Panc1 (cell line): ENCODE results near the gene KRTAP9-2.
"Not testable (repeated sequence)": the region's sequence is repeated elsewhere in the genome, so short reads cannot be mapped to it uniquely, and the experiment has no call there.

Experiments
- POLR2AphosphoS5 ChIP-seq: IDR thresholded peaks from 2 replicates; pipeline ENCODE4 v1.6.1; 2012; ENCODE audit warnings: mild to moderate bottlenecking, low read depth, low read length, moderate library complexity
- SIN3A ChIP-seq: IDR thresholded peaks from 2 replicates; pipeline ENCODE4 v1.6.1; 2012; ENCODE audit warnings: low read depth, mild to moderate bottlenecking, low read length, moderate library complexity, borderline replicate concordance; ENCODE audit not compliant: insufficient read depth
- TCF7L2 ChIP-seq: IDR thresholded peaks from 2 replicates; pipeline ENCODE4 v1.6.1; 2011; ENCODE audit warnings: mild to moderate bottlenecking, low read depth, low read length, inconsistent platforms
- TF ChIP-seq, protein P1 (sequence below): fragments of 450-650 bp; IDR thresholded peaks from 2 replicates; pipeline ENCODE4 v1.5.1; 2017; ENCODE audit warnings: mild to moderate bottlenecking
- TF ChIP-seq, protein P2 (sequence below), 2 experiments: IDR thresholded peaks; 2 replicates each; pipeline ENCODE4 v1.6.1; 2011 to 2012; ENCODE audit warnings: low read depth in 2 of 2, control low read depth in 1 of 2, low read length in 1 of 2, mild to moderate bottlenecking in 1 of 2, moderate library complexity in 1 of 2; ENCODE audit not compliant: insufficient read depth in 1 of 2

DNA sequence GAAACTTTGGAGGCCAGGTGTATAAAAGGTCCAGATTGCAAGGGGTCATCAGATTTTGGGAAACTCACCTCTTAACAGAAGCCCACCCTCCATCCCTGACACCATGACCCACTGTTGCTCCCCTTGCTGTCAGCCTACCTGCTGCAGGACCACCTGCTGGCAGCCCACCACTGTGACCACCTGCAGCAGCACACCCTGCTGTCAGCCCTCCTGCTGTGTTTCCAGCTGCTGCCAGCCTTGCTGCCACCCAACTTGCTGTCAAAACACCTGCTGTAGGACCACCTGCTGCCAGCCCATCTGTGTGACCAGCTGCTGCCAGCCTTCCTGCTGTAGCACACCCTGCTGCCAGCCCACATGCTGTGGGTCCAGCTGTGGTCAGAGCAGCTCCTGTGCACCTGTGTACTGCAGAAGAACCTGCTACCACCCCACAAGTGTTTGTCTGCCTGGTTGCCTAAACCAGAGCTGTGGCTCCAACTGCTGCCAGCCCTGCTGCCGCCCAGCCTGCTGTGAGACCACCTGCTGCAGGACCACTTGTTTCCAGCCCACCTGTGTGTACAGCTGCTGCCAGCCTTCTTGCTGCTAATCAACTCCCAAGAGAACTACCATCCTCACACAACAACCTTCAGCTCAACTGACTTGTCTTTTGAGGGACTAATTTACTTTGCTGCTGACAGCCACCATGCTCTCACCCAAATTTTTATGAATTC, 6.1 kb downstream of the KRTAP9-2 start, which contains the start of gene KRTAP9-3:
- TF ChIP-seq, protein P1, sequence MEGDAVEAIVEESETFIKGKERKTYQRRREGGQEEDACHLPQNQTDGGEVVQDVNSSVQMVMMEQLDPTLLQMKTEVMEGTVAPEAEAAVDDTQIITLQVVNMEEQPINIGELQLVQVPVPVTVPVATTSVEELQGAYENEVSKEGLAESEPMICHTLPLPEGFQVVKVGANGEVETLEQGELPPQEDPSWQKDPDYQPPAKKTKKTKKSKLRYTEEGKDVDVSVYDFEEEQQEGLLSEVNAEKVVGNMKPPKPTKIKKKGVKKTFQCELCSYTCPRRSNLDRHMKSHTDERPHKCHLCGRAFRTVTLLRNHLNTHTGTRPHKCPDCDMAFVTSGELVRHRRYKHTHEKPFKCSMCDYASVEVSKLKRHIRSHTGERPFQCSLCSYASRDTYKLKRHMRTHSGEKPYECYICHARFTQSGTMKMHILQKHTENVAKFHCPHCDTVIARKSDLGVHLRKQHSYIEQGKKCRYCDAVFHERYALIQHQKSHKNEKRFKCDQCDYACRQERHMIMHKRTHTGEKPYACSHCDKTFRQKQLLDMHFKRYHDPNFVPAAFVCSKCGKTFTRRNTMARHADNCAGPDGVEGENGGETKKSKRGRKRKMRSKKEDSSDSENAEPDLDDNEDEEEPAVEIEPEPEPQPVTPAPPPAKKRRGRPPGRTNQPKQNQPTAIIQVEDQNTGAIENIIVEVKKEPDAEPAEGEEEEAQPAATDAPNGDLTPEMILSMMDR = not testable (repeated sequence)
- TF ChIP-seq TCF7L2, POLR2AphosphoS5, SIN3A: not testable (repeated sequence)
- TF ChIP-seq, protein P2, sequence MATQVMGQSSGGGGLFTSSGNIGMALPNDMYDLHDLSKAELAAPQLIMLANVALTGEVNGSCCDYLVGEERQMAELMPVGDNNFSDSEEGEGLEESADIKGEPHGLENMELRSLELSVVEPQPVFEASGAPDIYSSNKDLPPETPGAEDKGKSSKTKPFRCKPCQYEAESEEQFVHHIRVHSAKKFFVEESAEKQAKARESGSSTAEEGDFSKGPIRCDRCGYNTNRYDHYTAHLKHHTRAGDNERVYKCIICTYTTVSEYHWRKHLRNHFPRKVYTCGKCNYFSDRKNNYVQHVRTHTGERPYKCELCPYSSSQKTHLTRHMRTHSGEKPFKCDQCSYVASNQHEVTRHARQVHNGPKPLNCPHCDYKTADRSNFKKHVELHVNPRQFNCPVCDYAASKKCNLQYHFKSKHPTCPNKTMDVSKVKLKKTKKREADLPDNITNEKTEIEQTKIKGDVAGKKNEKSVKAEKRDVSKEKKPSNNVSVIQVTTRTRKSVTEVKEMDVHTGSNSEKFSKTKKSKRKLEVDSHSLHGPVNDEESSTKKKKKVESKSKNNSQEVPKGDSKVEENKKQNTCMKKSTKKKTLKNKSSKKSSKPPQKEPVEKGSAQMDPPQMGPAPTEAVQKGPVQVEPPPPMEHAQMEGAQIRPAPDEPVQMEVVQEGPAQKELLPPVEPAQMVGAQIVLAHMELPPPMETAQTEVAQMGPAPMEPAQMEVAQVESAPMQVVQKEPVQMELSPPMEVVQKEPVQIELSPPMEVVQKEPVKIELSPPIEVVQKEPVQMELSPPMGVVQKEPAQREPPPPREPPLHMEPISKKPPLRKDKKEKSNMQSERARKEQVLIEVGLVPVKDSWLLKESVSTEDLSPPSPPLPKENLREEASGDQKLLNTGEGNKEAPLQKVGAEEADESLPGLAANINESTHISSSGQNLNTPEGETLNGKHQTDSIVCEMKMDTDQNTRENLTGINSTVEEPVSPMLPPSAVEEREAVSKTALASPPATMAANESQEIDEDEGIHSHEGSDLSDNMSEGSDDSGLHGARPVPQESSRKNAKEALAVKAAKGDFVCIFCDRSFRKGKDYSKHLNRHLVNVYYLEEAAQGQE (IDR thresholded peaks at IDR 0.05; ENCODE audit: insufficient read depth in 1 of 2, low read depth in 2 of 2, low read length in 1 of 2) = not testable (repeated sequence)
